ENCODE measurements around the gene AGPAT2.
"Not testable (repeated sequence)": the region's sequence is repeated elsewhere in the genome, so short reads cannot be mapped to it uniquely, and the experiment has no call there.

The AGPAT2 gene

DNA sequence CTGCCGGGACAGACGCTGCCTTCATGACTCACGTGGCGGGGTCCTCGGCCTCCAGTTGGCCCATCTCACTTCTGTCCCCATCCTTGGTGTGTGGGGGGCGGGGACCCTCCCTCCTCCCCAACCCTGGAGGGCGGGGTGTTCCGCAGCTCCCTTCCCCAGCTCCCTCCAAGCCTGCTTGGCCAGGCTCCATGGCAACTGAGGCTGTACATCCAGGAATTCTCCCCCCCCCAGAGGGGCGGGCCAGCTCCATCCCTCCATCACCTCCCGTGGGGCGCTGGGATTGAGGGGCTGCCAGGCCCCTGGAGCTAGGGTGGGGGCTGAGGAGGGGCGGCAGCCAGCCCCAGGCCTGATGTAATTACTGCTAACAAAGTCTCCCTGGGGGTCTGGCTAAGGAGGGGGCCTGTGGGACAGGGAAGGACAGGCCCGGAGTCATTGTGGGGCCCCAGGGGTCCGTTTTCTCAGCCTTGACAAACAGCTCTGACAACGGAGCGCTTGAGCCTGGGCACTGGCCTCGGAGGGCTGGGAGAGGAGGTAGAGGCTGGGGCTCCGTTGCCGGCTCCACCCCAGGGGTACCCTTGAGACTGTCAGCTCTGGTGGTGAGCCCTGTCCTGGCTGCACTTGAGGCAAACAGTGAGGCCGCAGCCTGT lies 33.1 kb upstream of the AGPAT2 start:
- no peak for DNase-seq

DNA sequence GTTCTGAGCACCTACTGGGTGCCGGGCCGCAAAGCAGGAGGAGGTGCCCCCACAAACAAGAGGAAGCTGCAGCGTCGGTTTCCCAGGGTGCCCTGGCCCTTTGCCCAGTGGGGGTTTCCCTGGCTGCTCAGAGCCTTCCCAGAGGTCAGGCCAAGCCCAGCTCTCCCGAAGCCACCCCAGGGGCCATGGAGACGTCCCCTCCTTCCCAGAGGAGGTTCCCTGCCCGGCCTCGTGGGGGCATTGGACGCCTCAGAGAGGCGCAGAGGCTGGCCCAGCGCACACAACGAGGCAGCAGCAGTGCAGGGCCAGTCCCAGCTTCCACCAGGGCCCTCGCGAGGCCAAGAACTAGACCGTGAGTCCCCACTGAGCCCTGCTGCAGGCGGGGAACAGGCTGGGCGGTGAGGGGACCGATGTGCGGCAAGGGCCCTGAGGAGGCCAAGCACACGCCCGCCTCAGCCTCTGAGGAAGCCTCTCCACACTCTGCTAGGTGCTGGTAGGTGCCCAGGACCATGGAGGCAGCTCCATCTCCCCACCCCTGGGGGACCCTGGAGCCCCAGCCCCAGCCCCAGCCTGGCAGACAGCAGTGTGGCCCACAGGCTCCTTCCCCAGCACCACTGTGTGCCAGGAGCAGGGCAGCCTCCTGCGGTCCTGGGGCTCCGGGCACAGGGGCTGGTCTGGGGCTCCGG lies 32.1 kb upstream of the AGPAT2 start:
- DNase-seq: no peak

DNA sequence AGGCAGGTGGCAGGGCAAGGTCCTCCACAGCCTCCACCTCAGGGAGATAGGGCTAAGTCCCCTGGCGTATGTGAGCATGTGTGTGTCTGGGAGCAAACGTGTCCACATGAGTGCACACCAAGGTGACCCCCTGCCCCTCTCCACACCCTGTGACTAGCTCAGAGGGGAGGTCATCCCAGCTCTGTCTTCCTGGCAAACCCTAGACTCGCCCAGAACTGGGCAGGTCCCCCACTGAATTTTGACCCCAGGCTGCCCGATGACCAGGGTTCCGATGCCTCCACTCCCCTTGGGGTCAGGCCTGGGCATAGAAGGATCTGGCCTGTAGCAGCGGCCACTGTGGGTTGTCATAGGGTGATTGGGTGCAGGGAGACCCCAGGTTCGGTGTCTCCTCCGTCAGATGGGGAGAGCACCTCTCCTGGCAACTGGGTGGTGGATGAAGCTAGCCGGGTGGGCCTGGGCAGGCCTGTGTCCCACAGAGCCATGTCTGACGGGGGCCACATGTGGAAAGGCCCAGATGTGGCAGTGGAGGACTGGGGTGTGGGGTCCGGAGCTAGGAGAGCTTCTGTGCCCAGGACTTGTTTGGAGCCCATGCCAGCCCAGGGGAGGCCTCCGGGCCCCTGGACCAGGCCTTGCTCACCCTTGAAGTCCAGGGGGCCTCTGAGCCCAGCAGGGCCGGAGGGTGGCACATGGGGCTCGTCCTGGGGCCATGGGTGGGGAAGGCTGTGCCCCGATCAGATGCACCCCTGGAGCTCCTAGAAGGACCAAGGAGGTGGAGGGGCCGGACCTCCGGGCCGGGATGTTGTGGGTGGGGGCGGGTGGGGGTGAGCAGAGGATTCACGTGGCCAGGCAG lies 31.3 kb upstream of the AGPAT2 start:
- DNase-seq: no peak

GRCh38 chr9:136717399-136717798 lies 30.1 kb upstream of the AGPAT2 start:
- DNase-seq: no peak

DNA sequence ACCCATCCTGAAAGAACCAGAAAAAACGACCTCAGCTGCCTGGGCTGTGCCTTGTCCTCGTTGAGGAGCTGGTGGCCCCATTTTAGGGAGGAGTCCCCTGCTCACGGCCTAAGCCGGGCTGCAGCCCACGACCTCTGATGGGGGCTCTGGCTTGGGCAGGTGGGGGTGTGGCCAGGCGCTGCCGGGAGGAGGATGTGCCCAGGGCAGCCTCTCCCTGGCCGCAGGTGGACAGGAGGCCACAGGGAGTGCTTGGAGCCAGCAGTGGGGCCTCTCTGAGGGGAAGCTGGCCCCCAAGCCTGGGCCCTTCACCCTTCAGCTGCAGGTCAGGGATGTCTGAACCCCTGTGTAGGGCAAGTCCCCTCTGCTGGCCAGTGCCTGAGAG lies 27.6 kb upstream of the AGPAT2 start:
- DNase-seq: no peak

- DNase-seq: no peak
These were observed 27.0 kb upstream of the AGPAT2 start for GRCh38 chr9:136714096-136714892.

DNA sequence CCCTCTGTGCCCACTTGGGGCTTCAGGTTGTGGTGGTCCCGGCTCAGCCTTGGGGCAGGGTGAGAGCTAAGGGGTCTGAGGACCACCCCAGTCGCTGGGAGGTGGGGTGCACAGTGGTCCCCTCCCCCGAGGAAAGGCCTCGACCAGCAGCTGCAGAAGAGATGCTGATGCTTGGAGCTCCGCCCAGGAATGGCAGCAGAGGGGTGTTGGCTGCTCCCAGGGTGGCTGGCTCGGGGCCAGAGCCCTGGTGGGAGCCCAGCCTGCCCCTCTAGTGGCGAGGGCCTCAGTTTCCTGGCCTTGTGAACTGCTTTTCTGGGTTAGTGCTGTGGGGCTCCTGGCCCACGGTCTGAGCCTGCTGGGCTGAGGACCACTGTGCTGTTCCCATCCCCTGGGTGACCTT lies 26.3 kb upstream of the AGPAT2 start:
- DNase-seq: no peak

DNA sequence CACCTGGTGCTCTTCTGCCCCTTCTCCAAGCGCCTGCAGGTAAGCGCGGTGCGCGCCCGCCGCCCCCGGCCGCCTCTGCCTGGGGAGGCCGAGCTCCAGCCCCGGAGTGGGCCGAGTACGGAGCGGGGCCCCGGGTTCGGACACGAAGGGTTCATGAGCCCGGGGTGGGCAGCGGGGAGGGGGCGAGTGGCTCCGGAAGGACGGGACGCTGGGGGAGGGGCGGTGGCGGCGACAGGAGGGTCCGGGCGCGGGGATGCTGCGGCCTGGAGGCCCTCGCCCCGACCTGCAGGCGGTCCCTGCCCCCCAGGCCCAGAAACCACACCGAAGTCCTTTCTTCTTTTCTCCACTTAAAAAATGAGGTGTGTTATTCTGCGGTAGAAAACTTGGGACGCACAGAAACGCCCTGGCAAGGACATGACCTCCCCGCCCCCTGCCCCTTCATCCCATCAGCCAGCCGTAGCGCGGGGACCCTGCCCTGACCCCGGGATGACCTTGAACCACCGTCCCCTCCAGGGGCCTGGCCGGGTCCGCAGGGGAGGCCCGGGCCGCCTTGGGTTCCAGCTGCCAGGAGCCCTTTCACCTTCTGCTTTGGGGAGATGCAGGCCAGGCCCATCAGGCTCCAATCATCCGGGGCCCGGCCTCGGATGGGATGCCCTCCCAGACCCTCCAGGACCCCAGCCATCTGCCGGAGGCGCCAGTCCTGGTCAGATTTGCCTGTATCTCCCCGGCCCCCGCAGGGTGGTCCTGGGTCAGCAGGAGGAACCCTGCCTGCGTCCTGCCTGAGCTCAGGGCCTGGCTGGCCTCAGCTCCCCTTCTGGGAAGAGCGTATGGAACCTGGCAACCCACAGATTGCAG lies 25.7 kb upstream of the AGPAT2 start:
- DNase-seq: no peak

DNA sequence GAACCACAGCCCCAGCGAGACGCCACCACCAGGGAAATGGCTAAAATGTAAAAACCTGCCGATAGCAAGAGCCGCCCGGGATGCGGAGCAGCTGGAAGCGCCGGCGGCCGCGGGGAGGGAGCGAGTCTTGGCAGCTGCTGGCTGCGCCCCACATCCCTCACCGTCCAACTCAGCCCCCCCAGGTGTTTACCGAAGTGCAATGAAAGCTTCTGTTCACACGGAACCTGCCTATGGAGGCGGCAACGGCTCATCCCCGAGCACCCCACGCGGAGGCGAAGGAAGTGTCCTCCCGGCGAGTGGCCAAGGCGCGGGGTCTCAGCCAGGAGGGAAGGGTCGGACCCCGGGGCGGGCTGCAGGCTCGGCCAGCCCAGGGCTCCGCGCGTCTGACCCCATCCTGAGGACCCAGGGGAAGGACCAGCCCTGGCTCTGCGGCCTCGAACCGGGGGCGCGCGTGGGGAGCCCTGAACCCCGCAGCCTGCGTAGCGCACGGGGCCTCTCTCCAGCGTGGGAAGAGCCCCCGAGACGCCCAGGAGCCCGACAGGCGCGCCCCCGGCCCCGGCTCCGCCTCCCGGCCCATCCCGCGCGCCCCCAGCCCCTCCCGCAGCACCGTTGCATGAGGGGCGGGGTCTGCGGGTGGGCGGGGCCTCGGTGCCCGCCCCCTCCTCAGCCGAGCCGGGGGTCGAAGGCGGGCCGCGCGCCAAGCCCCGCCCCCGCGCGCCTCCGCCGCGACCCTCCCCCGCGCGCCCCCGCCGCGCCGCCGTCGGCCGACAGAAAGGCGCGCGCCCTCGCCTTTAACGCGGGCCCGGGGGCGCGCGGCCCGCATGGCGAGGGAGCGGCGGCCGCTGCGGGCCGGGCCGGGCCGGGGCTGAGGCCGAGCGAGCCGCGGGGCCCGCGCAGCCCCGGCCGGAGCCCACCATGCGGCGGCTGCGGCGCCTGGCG lies 24.8 kb upstream of the AGPAT2 start, which contains the start of gene DIPK1B:
Gene DIPK1B, plus strand, starts transcription at position 822 of the 939 bp plus-strand sequence. Its CDS starts 94 bp downstream, at position 916.
- DNase-seq: no peak

- not testable (repeated sequence) for DNase-seq
These were observed 24.0 kb upstream of the AGPAT2 start for GRCh38 chr9:136711219-136711648.

- DNase-seq: no peak
These were observed 23.3 kb upstream of the AGPAT2 start for GRCh38 chr9:136710543-136710942.

GRCh38 chr9:136709454-136710109 lies 22.3 kb upstream of the AGPAT2 start:
- DNase-seq: no peak

GRCh38 chr9:136707849-136708517 lies 20.7 kb upstream of the AGPAT2 start:
- DNase-seq: no peak

- DNase-seq: no peak
These were observed 19.8 kb upstream of the AGPAT2 start for GRCh38 chr9:136707011-136707410.

- no peak for DNase-seq
These were observed 18.3 kb upstream of the AGPAT2 start for GRCh38 chr9:136705564-136705963.

DNA sequence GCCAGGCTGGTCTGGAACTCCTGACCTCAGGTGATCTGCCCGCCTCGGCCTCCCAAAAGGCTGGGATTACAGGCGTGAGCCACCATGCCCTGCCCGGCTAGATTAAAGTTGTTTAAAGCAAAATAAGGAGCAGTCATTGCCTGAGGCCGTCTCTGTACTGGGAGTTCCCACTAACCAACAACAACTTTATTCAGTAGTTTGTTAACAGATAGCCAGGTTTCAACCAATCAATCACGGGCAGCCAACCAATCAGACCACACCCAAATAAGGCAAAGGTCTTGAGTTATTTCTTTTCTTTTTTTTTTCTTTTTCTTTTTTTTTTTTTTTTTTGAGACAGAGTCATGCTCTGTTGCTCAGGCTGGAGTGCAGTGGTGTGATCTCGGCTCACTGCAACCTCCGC lies 17.5 kb upstream of the AGPAT2 start:
- not testable (repeated sequence) for DNase-seq

- DNase-seq: no peak
These were observed 16.1 kb upstream of the AGPAT2 start for GRCh38 chr9:136703276-136703860.

DNA sequence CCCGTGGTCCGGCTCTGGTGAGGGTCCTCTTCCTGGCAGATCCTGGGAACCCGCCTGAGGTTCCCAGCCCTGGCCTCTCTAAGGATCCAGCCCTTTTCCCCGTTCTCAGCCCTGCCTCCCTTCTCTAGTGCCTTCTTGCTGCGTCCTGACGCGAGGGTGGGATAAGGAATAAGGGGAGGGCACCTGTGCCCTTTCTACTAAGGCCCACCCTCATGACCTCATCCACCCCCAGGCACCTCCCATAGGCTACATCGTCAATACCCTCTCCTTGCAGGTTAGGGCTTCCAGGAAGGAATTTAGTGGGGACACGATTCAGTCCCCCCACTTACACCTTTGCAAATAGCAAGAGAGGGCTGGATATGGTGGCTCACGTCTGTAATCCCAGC lies 14.4 kb upstream of the AGPAT2 start:
- no peak for DNase-seq

Data from activated CD8-positive, alpha-beta memory T cell treated with anti-CD3 and anti-CD28 coated beads, Interleukin-2, amount 50 U/mL, for 4 hours (primary cell).